ENCODE results near the gene SELENOO. TPM values are rescaled to one million over a fixed set of nuclear protein-coding genes. Genes with fewer than 3 reads are reported as not detected.

SELENOO gene
- total RNA-seq, 1 experiment from 2014 or later = 28.6 TPM

GRCh38 chr22:50210378-50211139, 9.7 kb downstream of the SELENOO start:
- intact Hi-C loops (cut with micrococcal nuclease; ENCODE audit: unreplicated experiment) = no loop called here
- BruUV-seq (replicated peaks) = no TSS peak
- DNase-seq = no peak
- Mint-ChIP-seq H3K4me3 (ENCODE audit: low read depth, unreplicated experiment) (no peak overlapping the region), H3K36me3 (ENCODE audit: insufficient read depth, unreplicated experiment) (peaks cover 75% of the 10 kb centered on the region), H3K4me1 (ENCODE audit: low read depth, unreplicated experiment) (peaks cover 8% of the 10 kb centered on the region), H3K9me3 (ENCODE audit: low read depth, unreplicated experiment) (no peaks in the 10 kb centered on the region), H3K27me3 (ENCODE audit: unreplicated experiment) (no peaks in the 10 kb centered on the region), H3K27ac (ENCODE audit: unreplicated experiment) (no peak overlapping the region)
- no peak for TF ChIP-seq CTCF (IDR thresholded peaks at IDR 0.05; ENCODE audit: unreplicated experiment)
- CTCF ChIA-PET = interaction anchor here (1.0 kb wide), 1 partner anchor 61 kb away, joined by 3 read pairs; no protein-coding TSS in a partner anchor

GRCh38 chr22:50211147-50211546, 10.3 kb downstream of the SELENOO start:
- H3K9me3 Mint-ChIP-seq (ENCODE audit: low read depth, unreplicated experiment) = no peaks in the 10 kb centered on the region
- H3K27me3 Mint-ChIP-seq (ENCODE audit: unreplicated experiment) = no peaks in the 10 kb centered on the region
- no peak for DNase-seq
- intact Hi-C loops (cut with micrococcal nuclease; ENCODE audit: unreplicated experiment) = no loop called here
- TF ChIP-seq CTCF (IDR thresholded peaks at IDR 0.05; ENCODE audit: unreplicated experiment) = no peak
- peaks cover 8% of the 10 kb centered on the region for H3K4me1 Mint-ChIP-seq (ENCODE audit: low read depth, unreplicated experiment)
- no peak overlapping the region for H3K27ac Mint-ChIP-seq (ENCODE audit: unreplicated experiment)
- no peak overlapping the region for H3K4me3 Mint-ChIP-seq (ENCODE audit: low read depth, unreplicated experiment)
- peaks cover 76% of the 10 kb centered on the region for H3K36me3 Mint-ChIP-seq (ENCODE audit: insufficient read depth, unreplicated experiment)
- CTCF ChIA-PET = interaction anchor here (1.0 kb wide), 1 partner anchor 62 kb away, joined by 3 read pairs; no protein-coding TSS in a partner anchor
- no TSS peak for BruUV-seq (replicated peaks)

GRCh38 chr22:50213263-50213662, 12.5 kb downstream of the SELENOO start:
- Mint-ChIP-seq H3K27me3 (ENCODE audit: unreplicated experiment) (no peaks in the 10 kb centered on the region), H3K36me3 (ENCODE audit: insufficient read depth, unreplicated experiment) (peaks cover 75% of the 10 kb centered on the region), H3K9me3 (ENCODE audit: low read depth, unreplicated experiment) (no peaks in the 10 kb centered on the region), H3K4me1 (ENCODE audit: low read depth, unreplicated experiment) (peaks cover 8% of the 10 kb centered on the region), H3K4me3 (ENCODE audit: low read depth, unreplicated experiment) (no peak overlapping the region), H3K27ac (ENCODE audit: unreplicated experiment) (no peak overlapping the region)
- DNase-seq = no peak
- TF ChIP-seq CTCF (IDR thresholded peaks at IDR 0.05; ENCODE audit: unreplicated experiment) = no peak
- CTCF ChIA-PET = no interaction called here
- BruUV-seq (replicated peaks) = no TSS peak
- intact Hi-C loops (cut with micrococcal nuclease; ENCODE audit: unreplicated experiment) = no loop called here

- CTCF ChIA-PET = interaction anchor here (0.6 kb wide), 2 partner anchors 109 to 224 kb away, joined by 4 to 7 read pairs; no protein-coding TSS in a partner anchor
- BruUV-seq (replicated peaks) = no TSS peak
- no peaks in the 10 kb centered on the region for H3K9me3 Mint-ChIP-seq (ENCODE audit: low read depth, unreplicated experiment)
- no peak overlapping the region for H3K4me3 Mint-ChIP-seq (ENCODE audit: low read depth, unreplicated experiment)
- no peak for TF ChIP-seq CTCF (IDR thresholded peaks at IDR 0.05; ENCODE audit: unreplicated experiment)
- intact Hi-C loops (cut with micrococcal nuclease; ENCODE audit: unreplicated experiment) = no loop called here
- no peaks in the 10 kb centered on the region for H3K27me3 Mint-ChIP-seq (ENCODE audit: unreplicated experiment)
- H3K4me1 Mint-ChIP-seq (ENCODE audit: low read depth, unreplicated experiment) = peaks cover 8% of the 10 kb centered on the region
- H3K36me3 Mint-ChIP-seq (ENCODE audit: insufficient read depth, unreplicated experiment) = peaks cover 75% of the 10 kb centered on the region
- H3K27ac Mint-ChIP-seq (ENCODE audit: unreplicated experiment) = peak overlapping the region; percentile 68
- no peak for DNase-seq
Measured at GRCh38 chr22:50215297-50216054, 14.7 kb downstream of the SELENOO start.

All from Calu3 (cell line).